GM03348 (cell line): ENCODE data around the gene BSCL2.
"Not testable (repeated sequence)": the region's sequence is repeated elsewhere in the genome, so short reads cannot be mapped to it uniquely, and the experiment has no call there.

ENCODE experiments used
- DNase-seq: peaks from one replicate; pipeline ENCODE4 v3.0.0; 2012; ENCODE audit warnings: low spot score

Gene BSCL2

GRCh38 chr11:62707277-62707861 lies at the start of gene BSCL2, which contains the start of gene GNG3:
TSS of gene BSCL2 (minus strand) at chr11:62707424. CDS start at chr11:62707195, 229 bp downstream.
TSS of gene GNG3 (plus strand) at chr11:62707676. CDS start at chr11:62708296, 620 bp downstream.
- DNase-seq, result no peak

- DNase-seq, result no peak
Measured at GRCh38 chr11:62755086-62755615, 47.9 kb upstream of the BSCL2 start.

GRCh38 chr11:62753736-62754603 lies 46.7 kb upstream of the BSCL2 start, which contains the start of gene ZBTB3:
TSS of gene ZBTB3 (minus strand) at chr11:62754160. CDS start at chr11:62753664, 496 bp downstream.
- DNase-seq, result peak; percentile 97

- no peak for DNase-seq
Measured at GRCh38 chr11:62752994-62753735, 45.9 kb upstream of the BSCL2 start.

GRCh38 chr11:62752177-62752785 lies 45.1 kb upstream of the BSCL2 start:
- no peak for DNase-seq

GRCh38 chr11:62749931-62750330 lies 42.7 kb upstream of the BSCL2 start:
- not testable (repeated sequence) for DNase-seq

- no peak for DNase-seq
Measured at GRCh38 chr11:62747475-62748160, 40.4 kb upstream of the BSCL2 start.

- no peak for DNase-seq
Measured at GRCh38 chr11:62737196-62737595, 30.0 kb upstream of the BSCL2 start.

- DNase-seq, result no peak
Measured at GRCh38 chr11:62732830-62733229, 25.6 kb upstream of the BSCL2 start.

GRCh38 chr11:62730076-62730475 lies 22.9 kb upstream of the BSCL2 start:
- not testable (repeated sequence) for DNase-seq

- DNase-seq, result peak; percentile 87
Measured at GRCh38 chr11:62728171-62728988, 21.2 kb upstream of the BSCL2 start, which contains the start of gene TTC9C. TSS of gene TTC9C (plus strand) at chr11:62728486. CDS start at chr11:62728849, 363 bp downstream.

GRCh38 chr11:62727872-62728170 lies 20.6 kb upstream of the BSCL2 start:
- DNase-seq, result peak; percentile 92

GRCh38 chr11:62727165-62727871 lies 20.1 kb upstream of the BSCL2 start, which contains the start of gene HNRNPUL2:
TSS of gene HNRNPUL2 (minus strand) at chr11:62727457. CDS start at chr11:62727156, 301 bp downstream.
- DNase-seq, result peak; percentile 97

GRCh38 chr11:62726915-62727164 lies 19.6 kb upstream of the BSCL2 start:
- DNase-seq, result no peak

- DNase-seq, result no peak
Measured at GRCh38 chr11:62726156-62726914, 19.1 kb upstream of the BSCL2 start.

GRCh38 chr11:62725646-62726045 lies 18.4 kb upstream of the BSCL2 start:
- DNase-seq, result no peak

- DNase-seq, result no peak
Measured at GRCh38 chr11:62724171-62724570, 16.9 kb upstream of the BSCL2 start.

GRCh38 chr11:62721994-62722393 lies 14.8 kb upstream of the BSCL2 start:
- no peak for DNase-seq
